Activated T-cell treated with anti-CD3 and anti-CD28 coated beads for 24 hours (primary cell): ENCODE measurements around the gene NTF3.

Experiments used
- DNase-seq: peaks from one replicate; pipeline ENCODE4 v3.0.0-alpha.2; 2020; ENCODE audit warnings: low read depth

The NTF3 gene

DNA sequence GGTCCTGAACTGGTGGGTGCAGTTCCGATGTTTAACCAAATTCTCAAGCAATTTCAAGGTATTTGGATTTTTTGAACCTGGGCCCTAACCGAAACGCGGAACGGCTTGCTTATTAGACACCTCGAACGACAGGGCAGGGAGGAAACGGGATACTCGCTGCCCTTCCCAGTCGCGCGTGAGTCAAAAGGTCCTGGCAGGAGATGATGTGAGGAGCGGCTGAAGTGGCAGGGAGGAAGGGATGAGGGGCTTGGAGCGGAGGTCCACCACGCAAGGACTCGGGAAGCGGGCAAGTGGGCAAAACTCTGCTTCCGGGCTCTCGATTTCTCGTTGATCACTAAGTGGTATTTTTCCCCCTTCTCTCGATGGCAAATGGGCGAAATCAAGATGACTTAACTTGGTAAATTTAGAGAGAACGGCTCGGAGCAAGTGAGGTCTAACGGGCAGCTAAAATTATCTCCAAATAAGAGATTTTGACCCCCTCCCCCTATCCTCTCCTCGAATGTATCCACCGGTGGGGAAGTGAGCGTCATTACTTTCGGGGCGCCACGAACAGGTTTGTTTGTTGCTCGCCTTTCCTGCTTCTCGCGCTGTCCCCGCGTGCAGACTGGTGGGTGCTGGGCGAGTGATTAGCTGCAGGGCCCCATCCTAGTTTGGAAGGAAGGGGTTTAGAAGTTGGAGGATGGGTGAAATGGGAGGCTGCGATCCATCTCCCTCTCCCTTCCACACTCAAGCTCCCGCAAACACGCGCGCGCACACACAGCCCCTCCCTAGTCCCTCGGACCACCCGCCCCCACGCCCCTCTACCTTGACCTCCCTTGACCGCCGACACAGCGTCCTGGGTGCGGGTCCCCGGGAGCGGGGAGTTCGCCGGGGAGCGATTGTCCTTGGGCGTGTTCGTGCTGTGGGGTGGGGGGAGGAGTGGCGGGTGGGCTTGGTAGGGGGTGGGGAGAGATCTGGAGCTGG, 986 bp upstream of the NTF3 start:
- no peak for DNase-seq

DNA sequence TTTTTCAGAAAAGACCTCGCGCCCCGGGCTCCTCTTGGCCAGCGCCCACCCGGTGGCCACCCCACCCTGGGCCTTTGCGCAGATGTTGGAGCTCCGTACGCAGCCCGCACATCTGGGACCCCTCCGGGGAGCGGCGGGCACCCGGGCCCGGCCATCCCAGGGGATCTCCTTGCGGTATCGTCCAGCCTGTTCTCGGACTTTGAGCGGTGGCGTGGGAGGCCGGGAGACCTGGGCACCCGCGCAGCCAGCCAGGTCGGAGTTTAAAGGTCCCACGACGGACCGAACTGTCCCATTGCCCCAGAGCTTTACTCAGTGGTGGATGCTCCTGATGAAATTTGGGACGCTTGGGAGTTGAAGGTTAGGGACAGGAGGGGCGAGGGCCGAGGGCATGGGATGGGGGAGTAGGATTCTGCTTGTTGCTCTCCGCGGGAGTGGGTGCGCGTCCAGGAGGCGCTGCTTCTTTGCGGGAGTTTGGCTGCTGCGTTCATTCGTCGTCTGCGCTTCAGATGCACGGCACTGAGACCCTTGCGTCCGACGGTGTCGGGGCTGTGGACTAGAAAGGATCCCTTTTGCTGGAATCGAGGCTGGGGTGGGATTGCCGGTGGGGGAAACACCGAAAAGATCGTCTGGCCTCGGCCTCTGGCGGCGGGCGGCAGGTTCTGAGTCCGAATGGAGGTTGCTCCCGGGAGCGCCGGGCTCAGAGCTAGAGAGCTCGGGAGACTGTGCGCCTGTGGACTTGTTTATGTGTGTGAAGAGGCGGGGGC, 1.4 kb downstream of the NTF3 start:
- no peak for DNase-seq

DNA sequence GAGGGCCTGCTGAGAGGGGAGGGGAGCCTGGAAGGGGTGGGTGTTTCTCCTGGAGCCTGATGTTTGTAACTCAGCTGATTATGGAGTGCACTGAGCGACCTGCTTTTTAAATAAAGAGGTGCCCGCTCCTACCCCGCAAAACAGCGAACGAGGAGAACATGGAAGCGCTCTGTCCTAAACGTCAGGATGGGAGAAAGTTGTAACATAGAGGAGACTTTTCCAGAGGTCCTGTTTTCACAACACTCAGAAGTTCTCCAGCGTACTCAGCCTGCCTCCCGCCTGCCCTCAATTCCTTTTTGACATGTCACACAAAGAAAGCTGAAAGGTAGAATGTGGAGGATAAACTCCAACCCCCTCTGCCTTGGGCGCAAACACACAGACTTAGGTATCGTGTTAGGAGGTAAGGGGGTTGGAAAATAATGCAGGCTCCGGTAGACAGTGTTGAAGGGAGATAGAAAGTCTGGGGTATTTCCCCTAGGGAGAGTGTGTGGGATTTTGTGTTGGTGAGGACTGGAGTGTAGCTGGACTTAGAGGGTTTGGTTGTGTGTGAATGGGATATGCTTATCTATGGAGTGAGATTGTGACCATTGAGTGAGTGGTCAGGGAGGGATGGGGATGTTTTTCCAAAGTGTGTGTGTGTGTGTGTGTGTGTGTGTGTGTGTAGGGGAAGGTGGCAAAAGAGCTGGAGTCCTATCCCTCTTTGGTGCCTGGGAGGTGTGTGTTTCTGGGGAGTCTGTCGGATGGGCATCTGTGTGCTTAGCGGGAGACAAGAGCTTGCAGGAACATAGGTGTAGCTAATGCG, 2.1 kb downstream of the NTF3 start:
- DNase-seq = no peak

DNA sequence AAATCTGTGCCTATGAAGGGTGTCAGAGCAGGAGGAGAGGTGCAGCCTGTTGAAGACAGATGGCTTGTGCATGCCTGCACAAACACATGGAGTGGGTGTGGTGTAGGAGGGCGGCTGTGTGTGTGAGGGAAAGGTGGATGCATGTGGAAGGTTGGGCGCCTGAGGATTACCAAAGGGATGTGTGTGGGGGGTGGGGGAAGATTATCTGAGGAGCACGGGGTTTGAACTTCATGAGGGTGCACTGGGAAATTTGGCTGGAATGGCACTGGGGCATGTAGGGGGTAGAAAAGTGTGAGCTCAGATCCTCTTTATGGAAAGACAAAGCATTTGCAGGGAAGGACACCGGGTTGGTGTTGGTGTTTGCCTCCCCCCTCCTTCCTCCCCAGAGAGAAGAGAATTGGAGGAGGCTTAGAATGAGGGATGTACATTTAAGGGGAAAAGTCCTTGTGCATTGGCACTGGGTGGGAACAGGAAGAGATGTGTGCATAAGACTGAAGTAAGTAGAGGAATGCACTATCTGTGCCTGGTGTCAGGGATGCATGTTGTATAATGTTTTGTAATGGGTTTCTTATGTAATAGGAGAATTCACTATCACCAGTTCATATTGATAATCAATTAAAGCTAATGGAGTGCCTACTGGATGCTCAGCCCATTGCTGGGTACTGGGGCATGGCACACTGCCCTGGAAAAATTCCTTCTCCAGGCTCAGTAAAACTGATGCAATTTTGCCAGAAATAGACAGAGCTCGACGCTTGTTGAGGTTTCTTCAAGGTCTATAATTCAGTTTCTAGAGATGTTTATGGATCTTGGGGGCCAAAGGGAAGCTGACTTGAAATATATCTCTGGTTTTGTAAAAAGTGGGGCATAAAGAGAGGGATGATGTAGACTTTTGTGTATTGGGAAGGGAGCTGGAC, 3.0 kb downstream of the NTF3 start:
- no peak for DNase-seq

DNA sequence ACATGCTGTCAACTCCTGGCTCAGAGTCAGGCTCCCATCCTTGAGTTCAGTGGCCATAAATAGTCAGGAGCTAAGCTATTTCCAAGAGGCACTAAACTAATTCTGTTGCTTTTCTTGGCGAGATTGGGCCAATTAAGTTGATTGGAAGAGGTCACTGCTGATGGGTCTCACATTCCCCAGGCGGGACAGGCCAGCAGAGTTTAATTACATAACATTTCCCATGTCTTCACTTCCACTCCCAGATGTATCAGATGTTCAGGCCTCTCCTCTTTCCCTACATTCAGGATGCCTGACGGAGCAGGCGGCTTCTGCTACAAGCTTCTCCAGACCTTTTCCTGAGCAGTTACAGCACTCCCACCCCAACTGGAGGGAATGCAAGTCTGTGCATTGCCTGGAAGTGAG, 5.3 kb downstream of the NTF3 start:
- DNase-seq = no peak

DNA sequence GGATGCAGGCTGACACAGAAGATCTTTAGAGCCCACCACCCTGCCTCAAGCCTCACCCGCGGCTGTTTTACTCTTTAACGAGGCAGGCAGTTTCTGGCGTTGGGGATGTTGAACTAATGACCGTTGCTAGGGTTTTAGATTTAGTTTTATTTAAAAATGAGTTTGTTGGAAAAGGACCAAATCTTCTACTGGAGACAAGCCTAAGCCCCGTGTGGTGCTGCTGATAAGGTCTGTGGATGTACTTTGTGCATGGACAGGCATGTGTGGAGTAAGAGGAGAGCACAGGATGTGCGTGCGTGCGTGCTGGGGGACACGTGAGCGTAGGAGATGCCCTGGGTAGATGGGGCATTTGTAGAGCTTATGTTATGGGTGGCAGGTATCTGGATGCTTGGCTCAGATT, 5.7 kb downstream of the NTF3 start:
- DNase-seq = no peak

DNA sequence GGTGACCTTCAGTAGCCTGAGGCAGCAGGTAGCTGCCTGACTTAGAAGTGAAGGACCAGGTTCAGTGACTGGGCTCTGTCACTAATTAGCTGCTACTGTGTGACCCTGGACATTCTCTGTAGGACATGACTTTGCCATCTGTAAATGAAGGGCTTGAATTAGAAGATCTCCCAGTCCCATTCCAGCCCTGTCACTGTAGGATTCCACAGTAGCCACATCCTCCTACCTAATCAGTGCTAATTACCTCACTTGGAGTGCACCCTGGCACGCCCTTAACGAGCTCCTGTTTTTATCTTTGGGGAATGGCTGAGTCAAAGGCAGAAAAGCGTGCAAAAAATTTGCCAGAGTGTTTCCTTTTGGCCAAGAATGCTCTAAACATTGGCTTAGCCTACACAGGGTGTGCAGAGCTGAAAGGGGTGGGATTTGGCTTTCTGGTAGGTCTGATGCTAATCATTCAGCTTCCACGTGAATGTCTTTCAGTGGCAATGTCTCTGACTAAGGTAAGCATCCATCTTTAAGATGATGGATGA, 6.8 kb downstream of the NTF3 start:
- no peak for DNase-seq

DNA sequence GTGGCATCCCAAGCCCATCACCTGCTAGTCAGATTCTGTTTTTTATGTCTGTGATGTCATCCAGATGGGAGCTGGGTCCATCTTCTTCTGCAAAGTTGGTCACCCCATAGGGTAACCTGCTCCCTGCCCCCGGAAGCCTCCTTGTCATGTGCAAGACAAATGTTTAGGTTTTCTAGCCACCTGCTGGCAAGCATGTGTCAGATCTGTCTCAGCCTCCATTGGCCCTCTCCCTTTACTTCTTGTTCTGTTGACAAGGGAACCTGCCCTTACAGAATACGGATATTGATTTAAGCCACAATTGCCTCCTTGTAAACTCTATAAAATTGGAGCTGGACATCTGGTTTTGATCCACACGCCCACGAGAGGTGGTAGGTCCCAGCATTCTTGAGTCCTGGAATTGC, 7.5 kb downstream of the NTF3 start:
- no peak for DNase-seq

DNA sequence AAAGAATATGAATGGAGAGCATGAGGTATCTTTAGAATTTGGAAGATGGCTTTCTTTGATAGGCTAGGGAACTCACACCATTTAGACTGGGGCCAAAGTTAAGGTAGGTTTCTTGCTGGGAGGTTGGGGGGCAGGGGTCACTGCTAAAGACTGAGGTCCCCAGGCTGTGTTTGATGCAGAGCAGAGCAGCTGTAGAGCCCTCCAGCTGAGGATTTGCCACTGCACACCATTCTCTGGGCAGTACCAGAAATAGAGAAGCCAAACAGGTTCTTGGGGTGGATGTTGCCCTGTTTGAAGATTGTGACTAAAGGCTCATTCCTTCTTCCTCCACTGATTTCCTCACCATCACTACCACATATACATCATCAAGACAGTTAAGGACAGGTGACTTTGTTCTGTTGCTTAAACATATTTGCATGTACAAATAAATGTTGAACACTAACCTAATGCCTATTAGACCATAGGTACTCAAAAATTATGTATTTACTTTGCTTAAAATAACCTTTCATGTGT, 7.9 kb downstream of the NTF3 start:
- DNase-seq = no peak

DNA sequence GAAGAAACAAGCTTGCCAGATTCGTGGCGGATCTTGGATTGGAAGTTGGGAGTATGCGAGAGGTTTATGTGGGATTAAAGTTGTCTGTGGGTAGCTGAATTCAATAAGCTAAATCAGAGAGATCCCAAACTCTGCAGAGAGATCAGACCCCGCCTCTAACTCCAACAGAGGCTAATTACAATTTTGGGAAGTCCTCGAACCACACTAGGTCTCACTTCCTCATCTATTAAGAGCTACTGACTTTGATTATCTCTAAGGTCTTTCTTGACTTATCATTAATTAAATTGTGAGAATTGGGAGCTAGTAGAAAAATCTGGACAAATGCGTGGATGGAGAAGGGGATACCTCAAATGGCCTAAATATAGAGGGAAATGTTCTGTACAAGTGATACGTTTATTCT, 9.1 kb downstream of the NTF3 start:
- DNase-seq = no peak

DNA sequence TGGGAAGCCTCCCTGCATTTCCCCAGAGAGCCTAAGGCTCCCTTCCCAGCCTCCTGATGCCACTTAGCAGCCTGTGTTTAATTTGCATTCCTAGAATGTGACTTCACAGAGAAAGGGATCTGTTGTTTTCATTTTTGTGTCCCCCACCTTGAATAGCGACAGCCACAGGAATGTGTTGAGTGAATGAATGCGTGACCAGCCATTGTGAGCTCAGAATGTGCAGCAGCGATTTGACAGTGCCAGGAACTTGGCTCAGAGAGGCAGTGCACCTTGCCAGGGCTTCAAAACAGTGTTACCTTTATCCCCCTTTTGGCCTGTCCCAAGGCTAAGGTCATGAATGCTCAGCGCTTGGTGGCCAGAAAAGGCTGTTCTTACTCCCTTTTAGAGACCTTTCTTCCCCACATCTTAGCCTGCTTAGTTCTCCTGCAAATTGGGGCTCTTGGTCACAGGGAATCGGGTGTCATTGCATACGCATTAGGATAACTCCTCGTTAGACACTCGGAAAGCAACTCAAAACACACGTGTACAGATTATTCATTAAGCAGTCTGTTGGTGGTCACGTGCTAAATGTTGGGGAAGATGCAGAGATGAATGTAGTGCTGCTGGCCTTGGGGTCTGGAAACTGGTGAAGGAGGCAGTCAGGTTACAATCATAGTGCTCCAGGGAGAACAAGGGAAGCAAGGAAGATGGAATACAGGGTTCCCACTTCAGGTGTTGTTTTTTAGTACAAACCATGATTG, 9.8 kb downstream of the NTF3 start:
- no peak for DNase-seq

DNA sequence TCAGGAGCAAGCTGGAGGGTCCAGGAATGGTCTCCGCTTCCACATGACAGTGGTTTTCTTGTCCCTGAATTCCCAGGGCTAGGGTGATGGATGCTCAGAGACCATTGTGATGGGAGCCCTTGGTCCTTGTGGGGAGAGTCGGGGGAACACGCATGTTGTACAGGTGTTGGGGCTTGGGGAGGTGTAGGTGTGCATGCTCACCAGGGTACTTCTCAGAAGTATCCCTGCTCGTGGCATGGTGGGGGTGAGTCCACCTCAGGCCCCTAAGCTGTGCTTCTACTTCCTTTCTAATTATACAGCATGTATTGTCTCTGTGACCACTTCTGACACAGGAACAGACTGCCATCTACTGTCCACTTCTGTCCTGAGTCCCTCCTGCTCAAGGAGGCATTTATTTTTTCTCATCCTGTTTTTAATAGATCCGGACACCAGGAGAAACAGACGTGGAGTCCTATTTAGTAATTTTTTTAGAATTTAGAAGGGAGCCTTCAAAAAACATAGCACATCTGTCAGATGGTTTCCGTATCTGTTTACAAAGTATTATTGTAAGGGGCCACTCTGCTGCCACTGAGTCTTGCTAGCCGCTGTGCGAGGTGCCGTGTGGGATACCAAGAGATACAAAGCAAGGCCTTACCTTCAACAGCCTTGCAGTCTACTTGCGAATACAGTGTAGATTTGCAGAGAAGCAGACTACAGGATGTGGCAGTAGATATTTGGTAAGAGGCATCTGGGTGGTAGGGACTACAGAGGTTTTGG, 10.5 kb downstream of the NTF3 start:
- no peak for DNase-seq

DNA sequence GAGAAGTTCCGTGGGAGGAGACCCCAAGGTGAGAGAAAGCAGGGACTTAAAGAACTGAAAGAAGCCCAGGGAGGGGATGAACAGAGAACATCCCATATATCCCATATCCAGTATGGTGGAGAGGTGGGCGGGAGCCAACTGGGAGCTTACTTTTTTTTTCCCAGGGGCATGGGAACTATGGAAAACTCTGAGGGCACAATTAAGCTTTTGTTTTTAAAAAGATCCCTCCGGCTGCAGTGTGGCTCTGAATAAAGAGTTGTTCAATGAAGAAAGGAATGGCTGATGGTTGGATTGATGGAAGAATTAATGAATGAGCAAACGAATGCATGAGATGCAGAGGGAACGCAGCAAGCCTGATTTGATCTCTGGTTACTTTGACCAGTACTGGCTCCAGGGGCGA, 12.6 kb downstream of the NTF3 start:
- no peak for DNase-seq

DNA sequence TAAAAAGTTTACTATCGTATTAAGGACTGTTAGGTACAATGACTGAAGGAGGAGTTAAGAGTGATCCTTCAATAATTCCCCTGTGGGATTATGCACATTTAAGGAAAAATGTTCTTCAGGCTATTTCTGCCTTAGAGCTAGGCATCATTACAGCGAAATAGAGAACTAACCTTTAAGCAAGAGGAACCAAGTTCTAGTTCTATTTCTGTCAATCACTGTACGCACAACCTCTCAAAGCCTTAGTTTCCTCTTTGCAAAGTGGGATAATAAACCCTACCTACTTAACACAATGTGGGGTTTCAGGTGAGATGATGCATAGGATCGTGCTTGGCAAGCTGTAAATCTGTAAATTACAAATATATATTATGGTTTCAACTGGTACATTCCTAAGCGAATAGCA, 15.4 kb downstream of the NTF3 start:
- DNase-seq = no peak

DNA sequence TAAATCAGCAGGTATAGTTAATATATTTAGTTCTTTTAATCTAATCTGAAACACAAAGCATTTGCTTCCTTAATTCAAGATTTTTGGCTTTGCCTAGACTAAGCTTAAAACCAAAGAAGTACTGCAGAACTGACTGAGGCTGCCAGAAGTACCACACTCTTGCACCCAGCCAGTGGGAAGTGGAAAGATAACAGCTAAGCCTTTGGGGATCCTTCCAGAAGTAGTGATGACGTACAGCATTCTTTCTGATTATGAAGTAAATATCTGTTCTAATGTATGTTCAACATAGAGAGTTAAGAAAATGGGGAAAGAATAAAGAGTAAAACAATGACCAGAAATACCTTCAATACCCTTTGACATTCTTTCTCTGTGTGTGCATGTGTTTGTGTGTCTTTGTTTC, 19.3 kb downstream of the NTF3 start:
- no peak for DNase-seq

DNA sequence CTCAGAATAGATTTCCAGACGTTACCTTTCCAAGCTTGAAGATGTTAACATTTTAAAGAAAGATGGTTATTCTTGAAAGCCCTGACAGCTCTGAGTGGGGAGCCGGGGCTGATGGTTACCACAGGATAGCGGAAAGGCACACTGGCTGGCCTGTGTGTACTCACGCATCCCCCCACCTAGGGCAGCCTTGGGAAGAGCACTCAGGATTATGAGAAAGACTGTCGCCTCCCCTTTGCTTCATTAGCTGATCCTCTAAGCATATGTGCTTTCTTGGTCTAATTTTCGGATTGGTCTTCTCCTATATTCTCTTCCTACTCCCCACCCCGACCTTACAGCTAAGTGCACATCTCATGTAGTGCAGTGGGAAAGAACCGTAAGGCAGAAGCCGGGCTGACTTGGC, 20.7 kb downstream of the NTF3 start:
- DNase-seq = no peak

DNA sequence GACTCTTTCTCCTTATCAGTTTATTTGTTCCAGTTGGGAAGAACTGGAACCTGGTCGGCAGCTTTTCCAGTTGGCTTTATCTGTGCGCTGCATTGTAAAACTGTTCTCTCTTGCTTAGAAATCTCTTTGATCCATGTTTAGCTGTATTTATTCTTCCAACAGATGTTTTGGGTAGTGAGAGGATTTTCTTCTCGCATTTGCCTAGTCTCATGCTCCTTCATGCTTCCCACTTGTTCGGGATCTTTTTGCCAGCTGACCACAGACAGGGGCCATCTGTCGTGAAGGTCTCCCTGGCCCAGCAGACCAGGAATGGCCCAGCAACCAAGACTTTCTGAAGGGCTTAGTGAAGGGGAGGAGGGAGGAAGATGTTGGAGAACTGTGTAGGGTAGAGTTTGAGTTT, 21.6 kb downstream of the NTF3 start:
- DNase-seq = no peak

DNA sequence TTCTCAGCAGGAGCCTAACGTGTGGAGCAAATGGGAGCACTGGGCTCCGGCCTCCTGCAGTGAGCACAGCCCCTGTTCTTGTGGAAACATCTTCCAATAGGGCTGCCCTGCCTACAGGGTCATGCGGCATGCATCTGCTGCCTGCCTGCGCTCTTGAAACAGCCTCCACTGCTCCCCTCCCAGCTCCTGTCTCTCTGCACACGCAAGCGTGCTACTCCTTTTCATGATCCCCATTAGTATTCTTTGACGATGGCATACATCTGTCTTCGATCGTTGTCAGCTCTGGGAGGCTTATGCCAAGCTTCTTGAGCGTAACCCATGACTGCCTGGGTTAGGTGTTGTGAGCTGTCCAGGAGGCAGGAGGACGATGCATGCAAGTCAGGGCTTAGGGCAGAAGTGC, 23.1 kb downstream of the NTF3 start:
- no peak for DNase-seq

DNA sequence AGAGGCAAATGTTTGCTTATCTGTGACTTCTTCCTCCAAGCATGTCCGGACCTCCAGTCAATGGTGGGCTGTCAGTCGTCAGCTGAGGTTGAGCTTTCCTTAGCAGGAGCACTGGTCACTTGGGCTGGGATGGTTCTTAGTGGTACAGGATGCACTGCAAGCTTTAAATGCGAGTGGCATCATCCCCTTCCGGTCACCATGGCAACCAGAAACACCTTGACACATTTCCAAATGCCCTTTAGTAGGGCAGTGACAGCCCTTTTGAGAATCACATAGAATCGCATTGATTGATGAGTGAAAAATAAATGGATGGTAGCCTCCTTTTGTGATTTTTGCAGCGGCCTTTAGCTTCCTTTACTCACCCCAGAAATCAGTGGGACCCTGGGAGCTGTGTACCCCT, 24.1 kb downstream of the NTF3 start:
- DNase-seq = no peak

DNA sequence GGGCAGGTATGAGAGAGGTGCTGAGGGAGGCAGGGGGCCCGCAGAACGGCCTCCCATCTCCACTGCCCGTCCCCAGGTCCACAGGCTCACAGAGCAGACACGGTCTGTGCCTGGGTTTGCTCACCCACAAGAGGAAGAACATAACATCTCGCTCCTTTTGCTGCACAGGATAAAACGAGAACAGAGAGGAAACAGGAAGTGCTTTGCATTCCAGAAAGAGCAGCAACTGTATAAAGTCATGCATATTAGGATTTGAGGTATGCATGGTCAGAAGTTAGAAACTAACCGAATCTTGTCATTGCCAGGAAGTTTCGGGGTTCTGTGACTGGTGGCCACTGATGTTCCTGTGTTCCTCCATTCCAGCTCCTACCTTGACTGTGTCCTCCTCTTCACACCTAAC, 25.0 kb downstream of the NTF3 start:
- DNase-seq = no peak
